LNCaP clone FGC (cell line): ENCODE measurements around the gene RAP1GAP2.
"Not testable (repeated sequence)": the region's sequence is repeated elsewhere in the genome, so short reads cannot be mapped to it uniquely, and the experiment has no call there.

Source experiments
- DNase-seq: peaks from one replicate; pipeline ENCODE4 v3.0.0-alpha.2; 2011; ENCODE audit warnings: low read depth
- H3K4me3 ChIP-seq: 2 replicates; pipeline ENCODE4 v1.5.1; 2011; ENCODE audit warnings: mild to moderate bottlenecking, low read depth, low read length, control low read depth
- TF ChIP-seq, protein P1 (sequence below): IDR thresholded peaks from 2 replicates; pipeline ENCODE4 v1.5.1; 2012; ENCODE audit warnings: mild to moderate bottlenecking; ENCODE audit not compliant: control insufficient read depth, insufficient read depth; ENCODE audit errors: extremely low read depth

The RAP1GAP2 gene

DNA sequence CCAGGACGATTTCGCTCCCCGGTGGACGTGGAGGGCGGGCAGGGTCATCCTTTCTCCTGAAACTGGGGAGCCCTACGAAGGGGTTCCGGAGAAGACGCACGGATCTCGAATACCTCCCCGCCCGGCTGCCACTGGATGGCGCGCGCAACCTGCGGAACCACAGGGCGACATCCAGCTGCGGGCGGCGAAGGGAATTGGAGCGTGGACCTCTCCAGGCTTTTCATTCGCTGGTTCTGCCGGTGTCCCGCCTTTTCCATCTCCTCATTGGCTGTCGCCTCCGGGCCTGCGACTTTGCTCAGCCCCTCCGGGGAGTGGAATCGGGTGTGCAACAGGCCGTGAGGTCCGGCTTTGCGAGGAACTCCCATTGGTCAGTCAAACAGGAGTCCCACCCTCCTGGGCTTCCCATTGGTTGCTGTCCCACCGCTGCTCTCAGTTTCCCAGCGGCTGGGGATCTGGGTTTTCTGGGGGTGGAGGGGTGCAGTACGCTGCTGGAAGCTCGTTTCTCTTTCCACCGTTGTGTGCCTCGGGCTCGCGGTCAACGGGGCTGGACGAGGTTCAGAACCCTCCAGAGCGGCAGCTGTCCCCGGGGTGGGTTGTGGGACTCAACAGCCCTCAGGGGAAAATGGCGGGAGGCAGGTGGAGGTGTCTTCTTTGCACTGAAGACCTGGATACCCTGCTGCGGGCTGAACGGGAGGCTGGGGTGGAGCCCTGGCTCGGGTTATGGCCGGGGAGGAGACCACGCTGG is 252.7 kb downstream of the RAP1GAP2 start:
- H3K4me3 ChIP-seq: peak overlapping the region; percentile 77
- TF ChIP-seq, protein P1, sequence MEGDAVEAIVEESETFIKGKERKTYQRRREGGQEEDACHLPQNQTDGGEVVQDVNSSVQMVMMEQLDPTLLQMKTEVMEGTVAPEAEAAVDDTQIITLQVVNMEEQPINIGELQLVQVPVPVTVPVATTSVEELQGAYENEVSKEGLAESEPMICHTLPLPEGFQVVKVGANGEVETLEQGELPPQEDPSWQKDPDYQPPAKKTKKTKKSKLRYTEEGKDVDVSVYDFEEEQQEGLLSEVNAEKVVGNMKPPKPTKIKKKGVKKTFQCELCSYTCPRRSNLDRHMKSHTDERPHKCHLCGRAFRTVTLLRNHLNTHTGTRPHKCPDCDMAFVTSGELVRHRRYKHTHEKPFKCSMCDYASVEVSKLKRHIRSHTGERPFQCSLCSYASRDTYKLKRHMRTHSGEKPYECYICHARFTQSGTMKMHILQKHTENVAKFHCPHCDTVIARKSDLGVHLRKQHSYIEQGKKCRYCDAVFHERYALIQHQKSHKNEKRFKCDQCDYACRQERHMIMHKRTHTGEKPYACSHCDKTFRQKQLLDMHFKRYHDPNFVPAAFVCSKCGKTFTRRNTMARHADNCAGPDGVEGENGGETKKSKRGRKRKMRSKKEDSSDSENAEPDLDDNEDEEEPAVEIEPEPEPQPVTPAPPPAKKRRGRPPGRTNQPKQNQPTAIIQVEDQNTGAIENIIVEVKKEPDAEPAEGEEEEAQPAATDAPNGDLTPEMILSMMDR: peak; percentile 94
- DNase-seq: peak; percentile 94

DNA sequence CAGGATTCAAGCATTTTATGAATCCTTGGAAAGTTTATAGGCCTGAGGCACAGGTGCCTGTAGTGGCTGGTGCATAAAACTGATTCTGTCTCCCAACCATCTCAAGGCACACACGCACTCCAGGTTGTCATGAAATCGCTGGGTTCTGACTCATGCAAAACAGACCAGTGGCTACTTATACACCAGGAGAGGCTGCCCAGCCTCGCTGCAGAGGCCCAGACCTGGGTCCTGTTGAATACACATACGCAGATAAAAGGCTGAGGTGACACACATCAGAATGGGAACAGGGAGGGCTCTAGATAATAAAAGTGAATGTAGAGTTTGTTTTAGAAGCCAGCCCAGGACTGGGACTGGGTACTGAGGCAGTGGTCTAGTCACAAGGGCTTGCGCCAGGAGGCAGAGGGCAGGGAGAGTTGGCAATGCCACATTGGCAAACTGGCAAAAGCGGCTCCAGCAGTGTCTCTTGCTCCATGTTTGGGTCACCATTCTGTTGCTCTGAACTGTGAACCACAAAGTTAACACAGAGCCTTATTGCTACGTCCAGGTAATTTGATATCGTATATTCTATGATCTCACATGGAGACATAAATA is 253.6 kb downstream of the RAP1GAP2 start:
- TF ChIP-seq, protein P1: no peak
- peak overlapping the region; percentile 77 for H3K4me3 ChIP-seq
- DNase-seq: no peak

DNA sequence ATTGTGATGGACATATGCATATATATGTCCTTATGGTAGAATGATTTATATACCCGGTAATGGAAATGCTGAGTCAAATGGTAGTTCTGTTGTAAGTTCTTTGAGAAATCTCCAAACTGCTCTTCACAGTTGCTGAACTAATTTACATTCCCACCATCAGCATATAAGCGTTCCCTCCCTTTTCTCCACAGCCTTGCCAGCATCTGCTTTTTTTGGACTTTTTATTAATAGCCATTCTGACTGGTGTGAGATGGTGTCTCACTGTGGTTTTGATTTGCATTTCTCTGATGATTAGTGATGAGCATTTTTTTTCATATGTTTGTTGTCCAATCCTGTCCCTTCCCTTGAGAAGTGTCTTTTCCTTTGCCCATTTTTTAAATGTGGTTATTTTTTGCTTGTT is 258.6 kb downstream of the RAP1GAP2 start:
- not testable (repeated sequence) for H3K4me3 ChIP-seq, DNase-seq

DNA sequence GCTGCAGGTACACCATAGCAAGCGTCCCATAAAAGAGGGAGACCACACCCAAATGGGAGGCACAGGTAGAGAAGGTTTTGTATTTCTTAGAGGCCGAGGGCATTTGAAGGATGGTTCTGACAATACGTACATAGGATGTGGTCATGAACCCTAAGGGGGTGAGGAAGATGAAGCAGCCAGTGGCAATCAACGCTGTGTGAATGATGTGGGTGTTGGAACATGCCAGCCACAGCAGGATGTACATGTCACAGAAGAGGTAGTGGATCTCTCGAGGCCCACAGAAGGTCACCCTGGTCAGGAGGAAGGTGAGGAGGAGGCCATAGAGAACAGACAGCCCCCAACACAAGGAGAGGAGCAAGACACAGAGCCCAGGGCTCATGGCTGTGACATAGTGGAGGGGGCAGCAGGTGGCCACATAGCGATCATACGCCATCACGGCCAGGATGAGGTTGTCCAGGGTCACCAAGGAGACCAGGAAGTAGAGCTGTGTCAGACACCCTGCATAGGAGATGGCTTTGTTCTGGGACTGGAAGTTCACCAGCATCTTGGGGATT is 266.7 kb downstream of the RAP1GAP2 start:
- H3K4me3 ChIP-seq, DNase-seq: not testable (repeated sequence)

DNA sequence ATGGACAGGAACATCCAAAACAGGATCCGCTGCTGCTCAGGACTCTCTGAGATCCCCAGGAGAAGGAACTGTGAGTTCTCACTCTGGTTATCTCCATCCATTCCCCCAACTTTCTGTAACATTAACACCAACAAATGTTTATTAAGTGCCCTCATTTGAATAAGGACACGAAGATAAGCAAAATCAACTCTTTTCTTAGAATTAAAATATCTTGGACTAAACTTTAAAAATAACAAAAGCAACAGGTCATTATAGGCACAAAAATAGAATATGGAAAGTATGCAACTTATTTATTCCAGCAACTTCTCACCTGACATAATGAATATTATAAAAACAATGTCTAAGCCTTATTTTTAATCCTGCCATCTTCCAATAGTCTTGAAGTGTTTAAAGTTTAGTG is 267.3 kb downstream of the RAP1GAP2 start, which contains the start of gene OR1D5:
Gene OR1D5 (minus strand): TSS at position 101 of the 400 bp plus-strand sequence. CDS start 0 bp downstream, at position 101.
- DNase-seq, H3K4me3 ChIP-seq: not testable (repeated sequence)

DNA sequence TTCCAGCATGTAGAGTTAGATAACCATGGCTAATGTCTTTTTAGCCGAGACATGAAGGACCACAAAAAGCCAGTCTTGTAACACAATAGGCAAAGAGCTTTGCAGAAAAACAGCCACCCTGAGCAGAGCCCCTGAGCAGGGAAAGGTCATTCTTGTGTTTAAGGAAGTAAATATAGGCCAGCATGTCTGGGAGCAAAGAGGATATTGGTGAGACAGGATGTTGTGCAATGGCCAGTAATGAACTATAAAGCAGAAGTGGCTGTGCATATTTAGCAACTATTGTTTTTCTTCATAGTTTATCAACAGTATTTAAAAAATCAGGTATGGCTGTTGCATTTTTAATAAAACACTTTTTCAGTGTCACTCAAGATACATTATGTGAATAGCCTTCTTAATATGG is 269.0 kb downstream of the RAP1GAP2 start:
- not testable (repeated sequence) for DNase-seq, H3K4me3 ChIP-seq

DNA sequence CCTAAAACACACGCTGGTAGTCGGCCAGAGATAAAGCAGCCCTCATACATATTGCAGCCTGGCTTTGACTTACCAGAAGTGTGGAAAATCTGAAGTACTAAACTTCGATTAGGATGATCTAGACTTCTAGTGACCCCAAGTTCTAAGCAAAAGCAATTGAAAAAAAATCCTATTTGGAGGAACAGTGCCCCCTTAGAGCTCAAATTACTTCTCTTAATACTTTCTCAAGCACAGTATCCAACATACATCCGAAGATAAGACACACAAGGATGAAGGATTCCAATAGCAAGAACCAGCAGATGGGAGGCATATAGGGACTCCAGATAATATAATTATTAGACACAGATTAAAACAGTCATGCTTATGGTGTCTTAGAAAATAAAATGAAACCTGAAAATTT is 277.6 kb downstream of the RAP1GAP2 start:
- DNase-seq: not testable (repeated sequence)

More for the DNA sequence above, 277.6 kb downstream of the RAP1GAP2 start:
- H3K4me3 ChIP-seq: not testable (repeated sequence)
